GM21423 (cell line): Measurements from ENCODE around the gene PCDHB3.
"Not testable (repeated sequence)": the region's sequence is repeated elsewhere in the genome, so short reads cannot be mapped to it uniquely, and the experiment has no call there.

Experiments
- ATAC-seq: cut with Tn5 transposase; IDR thresholded peaks from one replicate; pipeline ENCODE4 v1.9.1; 2021; ENCODE audit warnings: mild to moderate bottlenecking, moderate library complexity; ENCODE audit not compliant: unreplicated experiment

Gene PCDHB3

DNA sequence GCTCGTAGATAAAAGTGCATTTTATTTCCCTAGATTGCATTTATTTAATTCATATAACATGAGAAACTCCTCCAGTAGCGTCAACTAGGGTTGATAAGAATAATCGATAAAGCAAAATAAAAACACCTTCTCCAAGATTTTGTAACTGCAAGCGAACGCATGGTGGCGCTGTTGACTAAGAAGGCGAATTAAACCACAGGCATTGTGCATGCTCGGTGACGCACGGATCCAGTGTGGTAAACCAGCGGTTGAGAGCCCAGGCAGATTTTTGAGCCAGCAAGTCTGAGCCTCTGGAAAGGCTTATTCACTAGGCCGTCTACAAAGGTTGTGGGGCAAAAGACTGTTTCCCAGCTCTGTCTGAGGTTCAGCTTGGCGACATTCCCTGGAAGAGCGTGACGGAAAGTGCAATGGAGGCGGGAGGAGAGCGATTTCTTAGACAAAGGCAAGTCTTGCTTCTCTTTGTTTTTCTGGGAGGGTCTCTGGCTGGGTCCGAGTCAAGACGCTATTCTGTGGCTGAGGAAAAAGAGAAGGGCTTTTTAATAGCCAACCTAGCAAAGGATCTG is at the start of gene PCDHB3:
Gene PCDHB3 (plus strand): TSS at position 231 of the 563 bp plus-strand sequence. CDS start 177 bp downstream, at position 408.
- no peak for ATAC-seq

DNA sequence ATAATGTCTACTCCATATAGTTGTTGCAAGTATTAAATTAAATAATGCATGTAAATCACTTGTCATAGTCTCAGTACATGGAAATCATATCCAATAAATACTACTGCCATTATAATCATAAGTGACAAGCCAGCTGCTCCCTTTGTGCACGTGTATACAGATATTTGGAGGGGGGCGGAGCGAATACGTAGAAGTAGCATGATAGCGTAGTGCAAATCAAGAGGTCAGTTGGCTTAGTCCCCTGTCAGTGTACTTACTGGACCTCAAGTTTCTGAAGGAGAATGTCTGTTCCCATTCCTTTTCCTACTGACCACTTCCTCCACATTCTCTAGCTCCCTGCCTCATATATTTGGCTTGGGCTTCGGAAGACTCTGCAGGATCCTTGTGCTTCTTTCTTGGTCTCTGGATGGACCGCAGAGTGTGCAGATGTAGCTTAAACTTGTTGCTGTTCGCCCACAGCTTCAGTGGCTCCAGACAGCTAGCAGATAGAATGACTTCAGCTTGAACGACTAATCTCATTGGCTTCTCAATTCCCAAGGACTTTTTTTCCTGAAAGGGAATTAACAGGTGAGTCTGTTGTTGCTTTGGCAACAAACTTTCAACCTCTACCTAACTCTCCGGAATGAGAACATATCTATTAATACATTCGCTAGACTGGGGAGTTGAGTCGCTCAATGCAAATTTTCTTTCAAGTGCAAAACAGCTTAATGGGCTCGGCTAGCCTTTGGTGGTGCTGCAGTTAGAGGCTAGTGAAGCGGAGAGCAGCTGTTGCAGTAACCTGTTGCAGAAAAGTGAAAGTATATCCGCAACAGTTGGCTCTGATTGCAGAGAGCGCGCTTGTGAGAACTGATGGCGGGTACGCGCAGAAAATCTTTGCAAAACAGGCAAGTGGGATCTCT is 49.4 kb upstream of the PCDHB3 start, which contains the start of gene PCDHB1:
Gene PCDHB1 (plus strand): TSS at position 753 of the 899 bp plus-strand sequence. CDS start 97 bp downstream, at position 850.
- ATAC-seq: no peak

DNA sequence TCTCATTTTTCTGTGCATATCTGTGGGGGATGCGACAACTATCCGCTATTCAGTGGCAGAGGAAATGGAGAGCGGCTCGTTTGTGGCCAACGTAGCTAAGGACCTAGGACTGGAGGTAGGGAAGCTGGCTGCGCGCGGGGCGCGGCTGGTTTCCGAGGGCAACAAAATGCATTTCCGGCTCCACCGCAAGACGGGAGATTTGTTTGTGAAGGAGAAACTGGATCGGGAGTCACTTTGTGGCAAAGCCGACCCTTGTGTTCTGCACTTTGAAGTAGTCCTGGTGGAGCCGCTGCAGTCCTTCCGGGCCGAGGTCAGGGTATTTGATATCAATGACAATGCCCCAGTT is 48.8 kb upstream of the PCDHB3 start:
- no peak for ATAC-seq

DNA sequence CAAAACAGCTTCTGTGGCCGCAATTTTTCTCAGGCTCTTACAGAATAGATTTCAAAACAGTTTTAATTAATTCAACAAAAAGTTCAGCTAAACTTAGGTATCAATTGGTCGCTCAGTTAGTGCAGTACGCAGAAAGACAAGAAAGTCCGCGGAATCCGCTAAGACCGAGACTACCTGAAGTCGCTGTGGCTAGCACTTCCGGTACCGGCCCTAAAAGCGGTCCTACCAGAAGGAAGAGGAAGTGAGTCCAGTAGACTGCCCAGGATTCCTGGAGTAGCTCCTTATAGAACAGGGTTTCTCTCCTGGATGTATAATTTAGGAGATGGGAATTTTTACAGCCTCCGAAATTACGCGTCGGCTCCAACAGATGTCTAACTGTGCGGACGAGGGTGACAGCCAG is 22.4 kb upstream of the PCDHB3 start:
- ATAC-seq: no peak

DNA sequence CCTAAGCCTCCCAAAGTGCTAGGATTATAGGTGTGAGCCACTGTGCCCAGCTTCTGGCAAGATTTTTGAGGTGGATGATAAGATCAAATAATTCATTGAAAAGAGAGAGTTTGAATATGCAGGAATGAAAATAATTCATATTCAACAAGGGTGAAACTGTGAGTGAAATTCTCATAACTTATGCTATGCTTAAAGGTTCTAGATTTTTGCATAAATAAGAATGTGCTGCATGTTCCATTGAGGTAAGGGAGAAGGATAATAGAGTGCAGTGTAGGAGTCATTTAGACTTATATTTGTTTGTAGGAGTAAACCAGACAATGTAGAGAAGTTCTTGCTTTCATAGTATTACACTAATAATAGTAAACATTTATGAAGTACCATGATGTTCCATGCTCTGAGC is 18.0 kb upstream of the PCDHB3 start:
- no peak for ATAC-seq

DNA sequence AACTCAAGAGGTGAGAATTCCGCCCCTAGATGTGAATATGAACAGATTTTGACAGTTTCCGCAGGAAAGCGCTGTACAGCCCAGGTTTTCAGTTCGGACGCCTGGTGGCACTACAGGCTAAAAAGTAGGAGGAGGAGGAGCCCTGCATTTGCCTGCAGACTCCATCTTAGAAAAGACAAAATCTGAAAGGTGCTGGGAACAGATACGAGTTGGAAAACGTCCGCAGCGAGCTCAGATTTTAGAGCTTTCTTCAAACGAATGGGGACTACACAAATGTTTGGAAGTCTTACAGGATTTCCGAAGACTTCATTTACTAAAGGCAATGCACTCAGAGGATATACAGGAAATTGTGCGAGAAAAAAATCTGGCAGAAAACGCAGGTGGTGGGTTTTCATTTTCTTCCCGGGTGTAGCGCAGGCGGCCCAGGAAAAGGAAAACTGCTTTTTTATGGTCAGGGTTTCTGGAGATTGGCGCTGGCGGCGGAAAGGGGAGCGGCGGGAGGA is 15.7 kb upstream of the PCDHB3 start:
- ATAC-seq: no peak

DNA sequence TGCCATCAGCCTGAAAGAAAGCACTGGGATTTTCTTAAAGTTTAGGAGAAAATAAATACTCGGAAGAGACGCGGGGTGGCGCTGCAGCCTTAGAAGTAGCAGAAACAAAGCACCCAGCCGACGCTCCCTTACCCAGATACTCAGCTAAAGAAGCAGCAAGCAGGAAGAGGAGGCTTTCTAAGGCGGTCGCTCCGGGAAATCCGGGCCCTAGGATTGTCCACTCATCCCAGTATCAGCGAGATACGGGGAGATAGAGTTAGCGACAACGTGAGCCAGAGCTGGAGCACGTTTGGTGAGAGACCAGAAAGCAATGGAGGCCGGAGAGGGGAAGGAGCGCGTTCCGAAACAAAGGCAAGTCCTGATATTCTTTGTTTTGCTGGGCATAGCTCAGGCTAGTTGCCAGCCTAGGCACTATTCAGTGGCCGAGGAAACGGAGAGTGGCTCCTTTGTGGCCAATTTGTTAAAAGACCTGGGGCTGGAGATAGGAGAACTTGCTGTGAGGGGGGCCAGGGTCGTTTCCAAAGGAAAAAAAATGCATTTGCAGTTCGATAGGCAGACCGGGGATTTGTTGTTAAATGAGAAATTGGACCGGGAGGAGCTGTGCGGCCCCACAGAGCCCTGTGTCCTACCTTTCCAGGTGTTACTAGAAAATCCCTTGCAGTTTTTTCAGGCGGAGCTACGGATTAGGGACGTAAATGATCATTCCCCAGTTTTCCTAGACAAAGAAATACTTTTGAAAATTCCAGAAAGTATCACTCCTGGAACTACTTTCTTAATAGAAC is 5.6 kb upstream of the PCDHB3 start, which contains the start of gene PCDHB2:
Gene PCDHB2 (plus strand): TSS at position 135 of the 782 bp plus-strand sequence. CDS start 176 bp downstream, at position 311.
- no peak for ATAC-seq

DNA sequence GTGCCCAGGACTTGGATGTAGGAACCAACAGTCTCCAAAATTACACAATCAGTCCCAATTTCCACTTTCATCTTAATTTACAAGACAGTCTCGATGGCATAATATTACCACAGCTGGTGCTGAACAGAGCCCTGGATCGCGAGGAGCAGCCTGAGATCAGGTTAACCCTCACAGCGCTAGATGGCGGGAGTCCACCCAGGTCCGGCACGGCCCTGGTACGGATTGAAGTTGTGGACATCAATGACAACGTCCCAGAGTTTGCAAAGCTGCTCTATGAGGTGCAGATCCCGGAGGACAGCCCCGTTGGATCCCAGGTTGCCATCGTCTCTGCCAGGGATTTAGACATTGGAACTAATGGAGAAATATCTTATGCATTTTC is 5.0 kb upstream of the PCDHB3 start:
- ATAC-seq: no peak

DNA sequence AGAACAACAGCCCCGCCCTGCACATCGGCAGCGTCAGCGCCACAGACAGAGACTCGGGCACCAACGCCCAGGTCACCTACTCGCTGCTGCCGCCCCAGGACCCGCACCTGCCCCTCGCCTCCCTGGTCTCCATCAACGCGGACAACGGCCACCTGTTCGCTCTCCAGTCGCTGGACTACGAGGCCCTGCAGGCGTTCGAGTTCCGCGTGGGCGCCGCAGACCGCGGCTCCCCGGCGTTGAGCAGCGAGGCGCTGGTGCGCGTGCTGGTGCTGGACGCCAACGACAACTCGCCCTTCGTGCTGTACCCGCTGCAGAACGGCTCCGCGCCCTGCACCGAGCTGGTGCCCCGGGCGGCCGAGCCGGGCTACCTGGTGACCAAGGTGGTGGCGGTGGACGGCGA is 4.1 kb upstream of the PCDHB3 start:
- not testable (repeated sequence) for ATAC-seq

DNA sequence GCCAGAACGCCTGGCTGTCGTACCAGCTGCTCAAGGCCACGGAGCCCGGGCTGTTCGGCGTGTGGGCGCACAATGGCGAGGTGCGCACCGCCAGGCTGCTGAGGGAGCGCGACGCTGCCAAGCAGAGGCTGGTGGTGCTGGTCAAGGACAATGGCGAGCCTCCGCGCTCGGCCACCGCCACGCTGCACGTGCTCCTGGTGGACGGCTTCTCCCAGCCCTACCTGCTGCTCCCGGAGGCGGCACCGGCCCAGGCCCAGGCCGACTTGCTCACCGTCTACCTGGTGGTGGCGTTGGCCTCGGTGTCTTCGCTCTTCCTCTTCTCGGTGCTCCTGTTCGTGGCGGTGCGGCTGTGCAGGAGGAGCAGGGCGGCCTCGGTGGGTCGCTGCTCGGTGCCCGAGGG is 3.7 kb upstream of the PCDHB3 start:
- ATAC-seq: not testable (repeated sequence)

DNA sequence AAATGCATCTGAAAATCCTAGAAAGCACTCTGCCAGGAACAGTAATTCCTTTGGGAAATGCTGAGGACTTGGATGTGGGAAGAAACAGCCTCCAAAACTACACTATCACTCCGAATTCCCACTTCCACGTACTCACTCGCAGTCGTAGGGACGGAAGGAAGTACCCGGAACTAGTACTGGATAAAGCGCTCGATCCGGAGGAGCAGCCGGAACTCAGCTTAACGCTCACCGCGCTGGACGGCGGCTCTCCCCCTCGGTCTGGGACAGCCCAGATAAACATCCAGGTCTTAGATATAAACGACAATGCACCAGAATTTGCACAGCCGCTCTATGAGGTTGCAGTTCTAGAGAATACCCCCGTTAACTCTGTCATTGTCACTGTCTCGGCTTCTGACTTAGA is 786 bp downstream of the PCDHB3 start:
- no peak for ATAC-seq

DNA sequence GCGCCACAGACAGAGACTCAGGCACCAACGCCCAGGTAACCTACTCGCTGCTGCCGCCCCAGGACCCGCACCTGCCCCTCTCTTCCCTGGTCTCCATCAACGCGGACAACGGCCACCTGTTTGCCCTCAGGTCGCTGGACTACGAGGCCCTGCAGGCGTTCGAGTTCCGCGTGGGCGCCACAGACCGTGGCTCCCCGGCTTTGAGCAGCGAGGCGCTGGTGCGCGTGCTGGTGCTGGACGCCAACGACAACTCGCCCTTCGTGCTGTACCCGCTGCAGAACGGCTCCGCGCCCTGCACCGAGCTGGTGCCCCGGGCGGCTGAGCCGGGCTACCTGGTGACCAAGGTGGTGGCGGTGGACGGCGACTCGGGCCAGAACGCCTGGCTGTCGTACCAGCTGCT is 1.8 kb downstream of the PCDHB3 start:
- ATAC-seq: not testable (repeated sequence)

DNA sequence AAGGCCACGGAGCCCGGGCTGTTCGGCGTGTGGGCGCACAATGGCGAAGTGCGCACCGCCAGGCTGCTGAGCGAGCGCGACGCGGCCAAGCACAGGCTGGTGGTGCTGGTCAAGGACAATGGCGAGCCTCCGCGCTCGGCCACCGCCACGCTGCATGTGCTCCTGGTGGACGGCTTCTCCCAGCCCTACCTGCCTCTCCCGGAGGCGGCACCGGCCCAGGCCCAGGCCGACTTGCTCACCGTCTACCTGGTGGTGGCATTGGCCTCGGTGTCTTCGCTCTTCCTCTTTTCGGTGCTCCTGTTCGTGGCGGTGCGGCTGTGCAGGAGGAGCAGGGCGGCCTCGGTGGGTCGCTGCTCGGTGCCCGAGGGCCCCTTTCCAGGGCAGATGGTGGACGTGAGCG is 2.2 kb downstream of the PCDHB3 start:
- ATAC-seq: not testable (repeated sequence)

DNA sequence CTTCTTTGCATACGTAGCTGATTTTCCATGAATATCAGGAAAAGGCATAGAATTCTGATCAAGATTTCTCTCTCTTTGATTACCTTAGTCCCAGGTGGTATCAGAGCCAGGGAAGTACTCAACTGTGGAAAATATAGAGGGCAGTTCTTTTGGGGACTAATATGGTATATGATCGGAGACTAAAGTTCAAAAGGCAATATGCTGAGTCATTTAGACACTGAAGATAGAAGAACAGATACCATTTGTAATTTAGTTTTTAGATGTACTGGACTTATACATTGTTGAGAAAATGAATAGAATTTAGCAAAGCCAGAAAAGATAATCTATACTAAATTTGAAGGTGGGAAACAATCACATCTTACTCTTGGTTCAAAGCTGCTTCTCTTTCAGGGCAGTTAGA is 5.1 kb downstream of the PCDHB3 start:
- no peak for ATAC-seq

DNA sequence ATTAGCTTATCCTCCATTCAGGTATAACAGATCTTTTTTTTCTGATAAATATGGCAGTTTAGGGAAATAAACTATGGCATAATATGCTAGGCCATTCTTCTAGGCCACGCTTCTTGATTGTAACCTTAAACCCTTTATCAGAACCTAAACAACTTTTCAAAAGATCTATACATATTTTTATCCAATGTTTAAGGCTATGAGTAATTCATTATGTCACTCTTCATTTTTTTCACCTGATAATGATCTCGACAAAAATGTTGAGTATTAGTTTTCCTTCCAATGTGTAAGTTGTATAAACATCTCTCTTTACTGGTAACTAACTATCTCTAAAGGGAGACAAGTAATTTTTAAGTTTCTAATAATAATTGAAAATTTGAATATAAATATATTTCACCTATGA is 19.0 kb downstream of the PCDHB3 start:
- no peak for ATAC-seq

DNA sequence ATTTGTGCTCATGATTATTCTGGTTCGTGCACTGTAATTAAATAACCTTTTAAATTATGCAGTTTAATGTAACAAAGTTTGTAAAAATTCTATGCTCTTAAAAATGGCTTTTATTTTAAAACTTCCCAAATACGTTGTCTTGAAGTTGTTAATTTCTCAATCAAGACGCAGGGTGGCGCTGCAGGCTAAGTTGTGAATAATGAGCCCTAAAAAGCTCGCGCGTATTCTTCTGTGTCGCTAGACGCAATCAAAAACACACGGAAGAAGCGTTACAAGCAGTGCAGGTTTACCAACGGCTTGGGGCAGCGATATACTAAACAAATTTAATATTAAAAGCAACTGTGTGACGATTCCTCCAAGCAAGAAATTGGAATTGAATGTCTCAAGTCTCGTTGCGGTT is 21.3 kb downstream of the PCDHB3 start, which contains the start of gene PCDHB4:
Gene PCDHB4 (plus strand): TSS at position 256 of the 400 bp plus-strand sequence. CDS start 181 bp downstream, outside the sequence.
- ATAC-seq: no peak

DNA sequence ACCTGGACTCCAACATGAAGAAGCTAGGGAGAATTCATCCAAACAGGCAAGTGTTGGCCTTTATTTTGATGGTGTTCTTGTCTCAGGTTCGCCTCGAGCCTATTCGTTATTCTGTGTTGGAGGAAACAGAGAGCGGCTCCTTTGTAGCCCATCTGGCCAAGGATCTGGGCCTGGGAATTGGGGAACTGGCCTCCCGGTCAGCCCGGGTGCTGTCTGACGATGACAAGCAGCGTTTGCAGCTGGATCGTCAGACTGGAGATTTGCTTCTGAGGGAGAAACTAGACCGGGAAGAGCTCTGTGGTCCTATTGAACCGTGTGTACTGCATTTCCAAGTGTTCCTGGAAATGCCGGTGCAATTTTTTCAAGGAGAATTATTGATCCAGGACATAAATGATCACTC is 21.7 kb downstream of the PCDHB3 start:
- ATAC-seq: no peak

DNA sequence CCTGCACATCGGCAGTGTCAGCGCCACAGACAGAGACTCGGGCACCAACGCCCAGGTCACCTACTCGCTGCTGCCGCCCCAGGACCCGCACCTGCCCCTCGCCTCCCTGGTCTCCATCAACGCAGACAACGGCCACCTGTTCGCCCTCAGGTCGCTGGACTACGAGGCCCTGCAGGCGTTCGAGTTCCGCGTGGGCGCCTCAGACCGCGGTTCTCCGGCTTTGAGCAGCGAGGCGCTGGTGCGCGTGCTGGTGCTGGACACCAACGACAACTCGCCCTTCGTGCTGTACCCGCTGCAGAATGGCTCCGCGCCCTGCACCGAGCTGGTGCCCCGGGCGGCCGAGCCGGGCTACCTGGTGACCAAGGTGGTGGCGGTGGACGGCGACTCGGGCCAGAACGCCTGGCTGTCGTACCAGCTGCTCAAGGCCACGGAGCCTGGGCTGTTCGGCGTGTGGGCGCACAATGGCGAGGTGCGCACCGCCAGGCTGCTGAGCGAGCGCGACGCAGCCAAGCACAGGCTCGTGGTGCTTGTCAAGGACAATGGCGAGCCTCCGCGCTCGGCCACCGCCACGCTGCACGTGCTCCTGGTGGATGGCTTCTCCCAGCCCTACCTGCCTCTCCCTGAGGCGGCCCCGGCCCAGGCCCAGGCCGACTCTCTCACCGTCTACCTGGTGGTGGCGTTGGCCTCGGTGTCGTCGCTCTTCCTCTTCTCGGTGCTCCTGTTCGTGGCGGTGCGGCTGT is 23.3 kb downstream of the PCDHB3 start:
- ATAC-seq: not testable (repeated sequence)

DNA sequence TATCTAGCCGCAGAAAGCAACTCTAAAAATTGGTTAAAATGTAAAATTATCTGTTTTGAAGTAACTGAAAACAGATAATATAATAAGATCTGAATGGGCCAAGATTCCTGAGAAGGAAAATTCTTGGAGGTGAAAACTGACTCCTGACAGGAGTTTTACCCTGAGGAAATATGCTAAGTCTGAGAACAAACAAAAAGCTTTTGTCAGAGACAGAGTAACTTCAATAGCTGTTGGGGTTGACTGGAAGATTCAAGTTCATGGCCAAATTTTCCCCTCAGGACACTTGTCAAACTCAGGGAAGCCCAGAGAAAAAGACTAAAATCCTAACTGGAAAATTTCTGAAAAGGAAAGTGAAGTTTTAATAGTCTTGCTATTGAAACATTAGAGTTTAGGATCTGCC is 27.0 kb downstream of the PCDHB3 start:
- ATAC-seq: no peak

DNA sequence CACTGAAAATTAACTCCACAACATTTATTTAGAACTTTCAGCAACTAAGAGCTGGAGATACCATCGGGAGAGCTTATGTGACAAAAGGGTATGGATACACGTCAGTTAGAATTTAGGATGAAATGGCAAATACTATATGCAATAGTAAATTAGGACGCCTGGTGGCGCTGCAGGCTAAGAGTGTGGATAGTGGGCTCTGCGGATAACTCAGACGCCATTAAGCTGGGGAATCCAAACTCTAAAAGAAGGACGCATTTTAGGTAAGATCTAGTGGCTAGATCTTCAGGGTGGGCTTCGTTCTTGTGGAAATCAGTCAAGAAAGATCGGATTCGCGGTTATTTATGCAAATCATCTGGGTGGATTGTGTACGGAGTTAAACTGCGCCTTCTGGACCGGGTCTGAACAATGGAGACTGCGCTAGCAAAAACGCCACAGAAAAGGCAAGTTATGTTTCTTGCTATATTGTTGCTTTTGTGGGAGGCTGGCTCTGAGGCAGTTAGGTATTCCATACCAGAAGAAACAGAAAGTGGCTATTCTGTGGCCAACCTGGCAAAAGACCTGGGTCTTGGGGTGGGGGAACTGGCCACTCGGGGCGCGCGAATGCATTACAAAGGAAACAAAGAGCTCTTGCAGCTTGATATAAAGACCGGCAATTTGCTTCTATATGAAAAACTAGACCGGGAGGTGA is 34.9 kb downstream of the PCDHB3 start, which contains the start of gene PCDHB5:
Gene PCDHB5 (plus strand): TSS at position 177 of the 688 bp plus-strand sequence. CDS start 229 bp downstream, at position 406.
- ATAC-seq: no peak
